Spleen (tissue), 7 donors: ENCODE data around the gene TCTN2.

Experiments
- CTCF ChIP-seq, 11 experiments: fragments of 200-600 bp in 7 of 11; fragments of 450-650 bp in 4 of 11; sonication (generic) in 4 of 11; IDR thresholded peaks in 8 of 11; conservative IDR thresholded peaks in 3 of 11; 1 replicate in 7 of 11; 2 replicates in 4 of 11; pipeline versions ENCODE4 v1.4.0 to v1.8.0; 2016 to 2021; ENCODE audit warnings: antibody characterized with exemption in 11 of 11, inconsistent platforms in 4 of 11, mild to moderate bottlenecking in 1 of 11
- POLR2A ChIP-seq, 3 donors: fragments of 450-650 bp; IDR thresholded peaks; one replicate each; pipeline ENCODE4 v1.5.1; 2017; ENCODE audit warnings: antibody characterized with exemption in 3 of 3, mild to moderate bottlenecking in 1 of 3
- donor health status: DM: no; HTN: no; CAD: no; lungs with moderate emphysema.
- donor health status: DM: no; HTN: no; CAD: no.
- donor health status: DM: no; HTN: no; CAD: no.

GRCh38 chr12:123643911-123644310, 27.0 kb upstream of the TCTN2 start:
- TF ChIP-seq CTCF (IDR thresholded peaks at IDR 0.05 in 8 of 11, conservative IDR thresholded peaks at IDR 0.05 in 3 of 11) (no peak), POLR2A (IDR thresholded peaks at IDR 0.05) (no peak)
